Gastroesophageal sphincter (tissue), 3 donors: ENCODE results near the gene CIPC.

Source experiments
- EP300 ChIP-seq: sonication (generic); formaldehyde crosslinking; IDR thresholded peaks from one replicate; pipeline ENCODE4 v1.6.1; 2017; ENCODE audit warnings: antibody characterized with exemption, mild to moderate bottlenecking
- TF ChIP-seq, protein P1 (sequence below), 4 experiments: fragments of 200-600 bp in 2 of 4; fragments of 450-650 bp in 2 of 4; sonication (generic) in 1 of 4; IDR thresholded peaks; one replicate each; pipeline ENCODE4 v1.5.1; 2017 to 2019; ENCODE audit warnings: antibody characterized with exemption in 4 of 4, mild to moderate bottlenecking in 2 of 4, moderate library complexity in 2 of 4

DNA sequence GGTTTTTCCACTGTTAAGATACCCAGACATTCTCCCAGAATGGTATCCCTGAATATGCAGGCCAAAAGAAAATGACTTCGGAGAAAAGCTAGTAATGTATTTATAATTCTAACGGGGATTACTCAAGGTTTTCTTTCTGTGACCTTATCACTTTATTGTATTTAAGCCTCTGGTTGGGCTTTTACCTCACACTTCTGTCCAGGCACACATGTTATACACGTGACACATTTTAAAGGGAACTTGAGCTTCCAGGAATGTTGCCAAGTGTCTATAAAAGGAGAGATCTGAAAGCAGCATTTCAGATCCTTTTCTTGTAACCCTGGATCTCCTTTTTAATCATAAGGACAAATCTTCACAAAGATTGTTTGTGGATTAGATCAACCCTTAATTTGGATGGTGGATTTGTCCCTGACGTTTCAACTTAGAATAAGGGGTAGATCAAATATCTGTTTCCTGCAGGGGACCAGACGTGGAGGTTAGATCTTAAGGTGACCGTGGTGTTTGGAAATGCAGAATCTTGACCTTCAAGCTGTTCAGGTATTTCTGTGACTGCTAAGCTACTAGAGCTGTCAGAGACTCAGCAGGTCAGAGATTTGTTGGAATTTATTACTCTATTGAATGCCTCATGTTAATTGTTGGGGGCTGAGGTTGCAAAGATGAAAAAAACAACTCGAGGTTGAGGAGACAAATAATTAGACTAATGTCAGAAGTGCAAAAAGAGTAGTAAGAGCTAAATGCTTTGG is 1.5 kb downstream of the CIPC start:
- TF ChIP-seq, protein P1, sequence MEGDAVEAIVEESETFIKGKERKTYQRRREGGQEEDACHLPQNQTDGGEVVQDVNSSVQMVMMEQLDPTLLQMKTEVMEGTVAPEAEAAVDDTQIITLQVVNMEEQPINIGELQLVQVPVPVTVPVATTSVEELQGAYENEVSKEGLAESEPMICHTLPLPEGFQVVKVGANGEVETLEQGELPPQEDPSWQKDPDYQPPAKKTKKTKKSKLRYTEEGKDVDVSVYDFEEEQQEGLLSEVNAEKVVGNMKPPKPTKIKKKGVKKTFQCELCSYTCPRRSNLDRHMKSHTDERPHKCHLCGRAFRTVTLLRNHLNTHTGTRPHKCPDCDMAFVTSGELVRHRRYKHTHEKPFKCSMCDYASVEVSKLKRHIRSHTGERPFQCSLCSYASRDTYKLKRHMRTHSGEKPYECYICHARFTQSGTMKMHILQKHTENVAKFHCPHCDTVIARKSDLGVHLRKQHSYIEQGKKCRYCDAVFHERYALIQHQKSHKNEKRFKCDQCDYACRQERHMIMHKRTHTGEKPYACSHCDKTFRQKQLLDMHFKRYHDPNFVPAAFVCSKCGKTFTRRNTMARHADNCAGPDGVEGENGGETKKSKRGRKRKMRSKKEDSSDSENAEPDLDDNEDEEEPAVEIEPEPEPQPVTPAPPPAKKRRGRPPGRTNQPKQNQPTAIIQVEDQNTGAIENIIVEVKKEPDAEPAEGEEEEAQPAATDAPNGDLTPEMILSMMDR (IDR thresholded peaks at IDR 0.05) = no peak
- TF ChIP-seq EP300 = no peak
